ENCODE measurements around the gene MT1H.

Gene MT1H

GRCh38 chr16:56643833-56644232 lies 25.8 kb upstream of the MT1H start:
- no peak overlapping the region for H3K4me3 ChIP-seq (replicated peaks; ENCODE audit: low read depth, low read length)
- no peak for DNase-seq (ENCODE audit: low read depth)
- no peak for TF ChIP-seq CTCF (IDR thresholded peaks at IDR 0.05; ENCODE audit: low read length, missing control alignments)

GRCh38 chr16:56645311-56645710 lies 24.3 kb upstream of the MT1H start:
- DNase-seq (ENCODE audit: low read depth) = no peak
- H3K4me3 ChIP-seq (replicated peaks; ENCODE audit: low read depth, low read length) = no peak overlapping the region
- no peak for TF ChIP-seq CTCF (IDR thresholded peaks at IDR 0.05; ENCODE audit: low read length, missing control alignments)

GRCh38 chr16:56645838-56646237 lies 23.8 kb upstream of the MT1H start:
- H3K4me3 ChIP-seq (replicated peaks; ENCODE audit: low read depth, low read length) = no peak overlapping the region
- no peak for DNase-seq (ENCODE audit: low read depth)
- no peak for TF ChIP-seq CTCF (IDR thresholded peaks at IDR 0.05; ENCODE audit: low read length, missing control alignments)

- no peak for TF ChIP-seq CTCF (IDR thresholded peaks at IDR 0.05; ENCODE audit: low read length, missing control alignments)
- no peak for DNase-seq (ENCODE audit: low read depth)
- no peak overlapping the region for H3K4me3 ChIP-seq (replicated peaks; ENCODE audit: low read depth, low read length)
Measured at GRCh38 chr16:56647641-56648431, 21.8 kb upstream of the MT1H start.

GRCh38 chr16:56649271-56649670 lies 20.3 kb upstream of the MT1H start:
- DNase-seq (ENCODE audit: low read depth) = no peak
- no peak for TF ChIP-seq CTCF (IDR thresholded peaks at IDR 0.05; ENCODE audit: low read length, missing control alignments)
- no peak overlapping the region for H3K4me3 ChIP-seq (replicated peaks; ENCODE audit: low read depth, low read length)

GRCh38 chr16:56649820-56650219 lies 19.8 kb upstream of the MT1H start:
- H3K4me3 ChIP-seq (replicated peaks; ENCODE audit: low read depth, low read length) = no peak overlapping the region
- no peak for TF ChIP-seq CTCF (IDR thresholded peaks at IDR 0.05; ENCODE audit: low read length, missing control alignments)
- DNase-seq (ENCODE audit: low read depth) = no peak

GRCh38 chr16:56651586-56651985 lies 18.0 kb upstream of the MT1H start, which contains the start of gene MT1B:
MT1B (plus strand) TSS chr16:56651886; CDS start chr16:56651954, 68 bp downstream.
- no peak for DNase-seq (ENCODE audit: low read depth)
- no peak for TF ChIP-seq CTCF (IDR thresholded peaks at IDR 0.05; ENCODE audit: low read length, missing control alignments)

More at GRCh38 chr16:56651586-56651985, 18.0 kb upstream of the MT1H start, which contains the start of gene MT1B:
- no peak within 1 kb of the TSS for H3K4me3 ChIP-seq (replicated peaks; ENCODE audit: low read depth, low read length)

Data from fibroblast of pulmonary artery (primary cell).